ENCODE measurements around the gene PGF.
A peak's percentile ranks its signal among the peaks of the same experiment; 100 is the strongest.

The PGF gene

DNA sequence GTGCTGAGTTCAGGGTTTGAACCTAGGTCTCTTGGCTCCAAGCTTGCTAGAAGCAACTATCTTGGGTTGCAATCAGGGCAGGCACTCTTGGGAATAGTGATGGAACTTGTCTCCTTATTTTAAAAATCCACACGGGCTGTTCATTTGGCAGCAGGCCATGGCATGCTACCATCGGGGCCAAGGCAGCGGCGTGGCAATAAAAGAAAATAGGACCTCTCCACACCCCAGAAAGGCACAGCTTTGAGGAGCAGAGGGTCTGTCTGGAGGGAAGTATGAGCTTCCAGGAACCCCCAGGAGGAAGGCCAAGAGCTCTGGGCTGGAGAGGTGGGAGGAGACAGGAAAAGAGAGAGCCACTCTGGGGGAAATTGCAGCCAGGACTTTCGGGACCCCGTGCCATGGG, 47.7 kb downstream of the PGF start:
- FAIRE-seq (peak; percentile 23), DNase-seq (ENCODE audit: insufficient read length, low spot score) (no peak)

DNA sequence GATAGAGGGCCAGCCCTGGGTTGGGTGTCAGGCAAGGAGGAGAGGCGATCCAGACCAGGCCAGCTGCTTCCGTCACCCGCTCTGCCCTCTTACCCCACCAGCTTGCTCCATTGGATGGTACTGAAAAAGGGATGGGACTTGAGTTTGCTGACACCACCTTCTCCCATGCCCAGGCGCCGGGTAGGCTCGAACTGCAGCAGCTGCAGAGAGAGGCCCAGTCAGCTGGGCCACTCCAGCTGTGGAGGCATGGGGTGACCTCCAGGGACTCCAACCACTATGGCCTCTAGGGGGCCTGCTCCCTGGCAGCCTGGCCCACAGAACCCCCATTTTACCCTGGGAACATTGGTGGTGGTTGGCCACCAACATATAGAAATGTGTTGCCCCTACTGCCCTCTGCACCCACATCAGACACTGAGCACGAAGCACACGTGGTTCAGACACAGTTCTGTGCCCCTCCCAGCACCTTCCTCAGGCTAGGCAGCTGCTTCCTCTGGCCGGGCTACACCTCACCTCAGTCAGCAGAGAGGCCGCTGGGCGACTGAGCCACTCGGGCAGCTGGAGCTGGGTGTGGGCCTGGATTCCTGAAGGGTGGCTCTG, 48.4 kb downstream of the PGF start:
- DNase-seq (ENCODE audit: insufficient read length, low spot score) (no peak), FAIRE-seq (no peak)

- DNase-seq (ENCODE audit: insufficient read length, low spot score) = peak; percentile 91
- peak; percentile 99 for FAIRE-seq
These were observed 49.7 kb downstream of the PGF start for GRCh38 chr14:74905595-74906142.

DNA sequence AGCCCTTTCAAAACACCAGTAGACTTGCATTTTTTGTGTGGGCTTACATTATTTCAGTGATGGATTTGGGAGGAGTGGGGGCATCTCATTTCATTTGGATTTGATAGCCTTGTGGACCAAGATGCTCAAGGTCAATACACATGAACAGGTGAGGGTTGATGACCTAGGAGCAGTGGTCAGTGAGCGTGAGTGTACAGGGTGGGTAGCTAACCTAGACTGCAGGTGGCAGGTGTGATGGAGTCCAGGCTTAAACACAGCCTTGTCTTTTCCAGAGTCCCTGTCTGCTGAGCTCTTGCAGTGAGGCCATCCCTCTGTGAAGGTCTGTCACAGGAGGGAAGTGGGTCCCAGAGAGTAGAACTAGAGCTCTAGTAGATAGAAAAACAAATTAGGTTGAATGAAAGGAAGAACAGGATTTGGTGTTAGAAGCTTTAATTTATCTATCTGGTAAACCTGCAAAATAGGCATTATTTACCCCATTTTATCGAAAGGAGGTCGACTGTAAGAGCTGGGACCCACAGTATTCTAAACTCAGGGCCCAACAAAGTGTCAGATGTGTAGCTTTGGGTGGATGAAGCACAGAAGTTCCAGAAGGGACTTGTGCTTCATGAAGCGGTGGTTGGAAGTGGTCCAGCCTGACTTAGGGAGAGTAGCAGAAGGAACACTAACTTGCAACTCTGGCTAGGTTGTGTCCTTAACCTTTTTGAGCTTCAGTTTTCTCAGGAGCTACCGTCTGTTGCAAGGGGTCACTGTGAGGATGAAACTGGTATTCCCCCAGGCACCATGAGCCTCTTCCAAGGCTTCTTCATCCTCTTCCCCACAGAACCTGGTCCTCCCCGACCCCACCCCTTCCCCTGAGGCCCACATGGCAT, 50.5 kb downstream of the PGF start:
- FAIRE-seq (peak; percentile 89), DNase-seq (ENCODE audit: insufficient read length, low spot score) (no peak)

DNA sequence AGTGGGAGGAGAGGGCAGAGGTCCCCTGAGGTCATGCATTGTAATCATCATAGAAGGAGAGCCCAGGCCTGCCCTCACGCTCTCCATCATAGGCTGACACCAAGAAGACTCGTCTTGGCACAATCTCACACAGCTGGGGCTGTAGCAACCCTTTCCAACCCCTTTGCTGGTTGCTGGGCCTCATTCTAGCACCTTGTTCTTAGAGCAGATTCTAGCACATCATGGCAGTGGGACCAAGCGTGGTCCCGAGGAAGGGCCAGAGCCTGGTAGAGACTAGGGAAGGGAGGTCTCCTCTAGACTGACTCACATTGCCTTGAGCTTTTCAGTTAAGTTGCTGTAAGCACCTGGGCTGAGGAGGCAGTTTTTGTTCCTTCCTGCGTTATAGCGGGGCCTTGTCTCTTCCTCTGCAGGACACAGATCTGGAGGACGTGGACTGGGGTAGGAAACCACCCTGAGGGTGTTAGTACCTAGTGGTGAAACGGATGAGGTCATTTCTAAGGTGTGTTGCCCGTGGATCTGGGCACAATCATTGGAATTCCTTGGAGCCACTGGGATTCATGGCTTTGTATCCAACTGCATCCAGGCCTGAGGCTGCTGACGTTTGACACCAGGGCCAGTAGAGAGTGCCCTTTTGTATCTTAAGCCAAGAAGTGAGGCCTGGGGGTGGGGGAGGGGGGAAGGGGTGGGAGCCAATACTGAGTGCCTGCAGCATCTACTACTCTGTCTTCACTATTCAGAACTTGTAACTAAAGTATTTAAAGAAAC, 52.3 kb downstream of the PGF start:
- no peak for DNase-seq (ENCODE audit: insufficient read length, low spot score)
- peak; percentile 79 for FAIRE-seq

- no peak for DNase-seq (ENCODE audit: insufficient read length, low spot score)
- FAIRE-seq = peak; percentile 81
These were observed 56.7 kb downstream of the PGF start for GRCh38 chr14:74898694-74899093.

- no peak for FAIRE-seq
- no peak for DNase-seq (ENCODE audit: insufficient read length, low spot score)
These were observed 57.3 kb downstream of the PGF start for GRCh38 chr14:74898083-74898482.

DNA sequence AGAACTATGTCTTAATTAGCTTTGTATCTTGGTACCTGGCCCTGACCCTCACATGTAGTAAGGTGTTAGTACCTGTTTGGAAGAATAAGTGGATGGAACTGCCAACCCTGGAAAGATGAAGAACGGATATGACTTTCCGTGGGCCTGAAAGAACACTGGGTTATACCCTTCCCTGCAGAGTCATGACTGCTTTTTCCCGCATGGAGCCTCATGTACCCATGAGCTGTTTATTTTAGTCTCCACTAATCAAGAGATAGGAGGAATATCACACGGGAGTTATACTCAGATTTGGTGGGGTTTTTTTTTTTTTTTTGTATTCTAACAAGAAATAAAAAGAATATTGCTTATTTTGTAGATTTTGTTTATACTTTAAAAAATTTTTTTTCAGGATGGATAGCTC, 57.8 kb downstream of the PGF start:
- DNase-seq (ENCODE audit: insufficient read length, low spot score) (no peak), FAIRE-seq (peak; percentile 92)

DNA sequence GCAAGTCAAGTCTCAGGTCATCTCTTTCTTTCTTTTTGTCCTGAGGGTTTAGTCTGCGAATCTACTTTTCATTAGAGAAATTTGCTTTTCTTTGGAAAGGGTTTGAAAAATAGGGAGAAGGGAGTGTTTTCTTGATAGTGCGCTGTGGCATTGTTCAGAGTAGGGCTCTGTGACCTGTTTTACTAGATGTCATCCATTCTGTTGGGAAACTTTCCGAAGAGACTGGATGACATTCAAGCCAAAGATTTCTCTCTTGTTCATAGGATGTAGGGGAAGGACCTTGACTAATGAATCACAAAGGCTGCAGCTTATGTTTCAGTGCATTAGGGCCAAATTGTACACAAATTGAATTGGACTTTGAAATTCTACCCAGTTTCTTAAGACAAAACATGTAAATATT, 59.0 kb downstream of the PGF start:
- FAIRE-seq = no peak
- DNase-seq (ENCODE audit: insufficient read length, low spot score) = no peak

GRCh38 chr14:74893614-74894091, 61.7 kb downstream of the PGF start:
- DNase-seq (ENCODE audit: insufficient read length, low spot score) (no peak), FAIRE-seq (peak; percentile 51)

- FAIRE-seq (peak; percentile 69), DNase-seq (ENCODE audit: insufficient read length, low spot score) (no peak)
These were observed 62.7 kb downstream of the PGF start for GRCh38 chr14:74892745-74893144.

- peak; percentile 33 for FAIRE-seq
These were observed 63.5 kb downstream of the PGF start for GRCh38 chr14:74891870-74892269.

More at GRCh38 chr14:74891870-74892269, 63.5 kb downstream of the PGF start:
- no peak for DNase-seq (ENCODE audit: insufficient read length, low spot score)
